Right renal cortex interstitium (tissue), 3 donors: ENCODE results near the gene CAPN15. TPM values are rescaled to one million over a fixed set of nuclear protein-coding genes. Genes with fewer than 3 reads are reported as not detected.
"Not testable (repeated sequence)": the region's sequence is repeated elsewhere in the genome, so short reads cannot be mapped to it uniquely, and the experiment has no call there.

Source experiments
- DNase-seq, 3 donors: peaks; one replicate each; pipeline ENCODE4 v3.0.0-alpha.2; 2013; ENCODE audit warnings: low read depth in 3 of 3, low spot score in 2 of 3
- polyA plus RNA-seq, 3 donors: library from polyadenylated mRNA; unstranded; fragments of 120-200 nt; gene quantifications; one replicate each; pipeline ENCODE4 v1.2.1, GENCODE V29; 2013; ENCODE audit not compliant: insufficient read length in 3 of 3

Gene CAPN15
- polyA plus RNA-seq = 10 to 100 TPM; 18.2 to 19.8 (median 18.2) TPM

- peak; percentile 68 to 82 (median 80) for DNase-seq
These were observed at the start of gene CAPN15 for GRCh38 chr16:527015-527903. Gene CAPN15, plus strand, starts transcription at chr16:527712. Its CDS starts 19,127 bp downstream, at chr16:546839.

DNA sequence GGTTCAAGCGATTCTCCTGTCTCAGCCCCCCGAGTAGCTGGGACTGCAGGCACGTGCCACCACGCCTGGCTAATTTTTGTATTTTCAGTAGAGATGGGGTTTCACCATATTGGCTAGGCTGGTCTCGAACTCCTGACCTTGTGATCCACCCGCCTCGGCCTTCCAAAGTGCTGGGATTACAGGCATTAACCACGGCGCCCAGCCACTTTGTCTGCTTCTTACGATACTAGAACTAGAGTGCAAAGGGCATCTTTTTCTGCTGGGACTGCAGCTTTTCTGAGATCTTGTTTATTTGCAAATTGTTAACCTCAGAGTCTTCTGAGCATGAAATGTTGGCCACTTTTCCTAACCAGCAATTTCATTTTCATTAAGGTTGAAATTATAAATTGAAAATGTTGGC lies 49.2 kb upstream of the CAPN15 start:
- not testable (repeated sequence) for DNase-seq

DNA sequence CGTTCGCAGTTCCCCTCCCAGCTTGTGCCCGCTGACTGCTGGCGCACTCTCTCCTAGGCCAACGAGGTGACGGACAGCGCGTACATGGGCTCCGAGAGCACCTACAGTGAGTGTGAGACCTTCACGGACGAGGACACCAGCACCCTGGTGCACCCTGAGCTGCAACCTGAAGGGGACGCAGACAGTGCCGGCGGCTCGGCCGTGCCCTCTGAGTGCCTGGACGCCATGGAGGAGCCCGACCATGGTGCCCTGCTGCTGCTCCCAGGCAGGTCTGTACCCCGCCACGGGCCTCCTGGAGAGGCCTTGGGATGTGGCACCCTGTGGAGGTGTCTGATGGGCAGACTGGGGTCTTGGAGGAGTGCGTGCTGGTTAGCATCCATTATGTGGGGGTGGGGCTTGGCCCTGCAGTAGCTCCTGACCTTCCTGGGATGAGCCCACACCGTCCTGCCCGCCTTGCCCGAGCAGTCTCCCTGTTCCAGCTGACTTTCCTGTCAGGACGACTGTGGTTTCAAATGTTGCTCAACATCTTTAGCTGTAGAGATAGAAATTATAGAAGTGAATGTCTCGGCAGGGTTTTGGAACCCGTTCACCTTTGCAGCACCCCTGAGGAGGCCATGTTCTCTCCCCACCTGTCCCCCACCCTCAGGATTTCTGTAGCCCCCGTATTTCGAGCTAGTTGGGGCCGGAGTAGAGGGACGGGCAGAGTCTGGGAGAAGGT lies 44.9 kb upstream of the CAPN15 start:
- DNase-seq = no peak

DNA sequence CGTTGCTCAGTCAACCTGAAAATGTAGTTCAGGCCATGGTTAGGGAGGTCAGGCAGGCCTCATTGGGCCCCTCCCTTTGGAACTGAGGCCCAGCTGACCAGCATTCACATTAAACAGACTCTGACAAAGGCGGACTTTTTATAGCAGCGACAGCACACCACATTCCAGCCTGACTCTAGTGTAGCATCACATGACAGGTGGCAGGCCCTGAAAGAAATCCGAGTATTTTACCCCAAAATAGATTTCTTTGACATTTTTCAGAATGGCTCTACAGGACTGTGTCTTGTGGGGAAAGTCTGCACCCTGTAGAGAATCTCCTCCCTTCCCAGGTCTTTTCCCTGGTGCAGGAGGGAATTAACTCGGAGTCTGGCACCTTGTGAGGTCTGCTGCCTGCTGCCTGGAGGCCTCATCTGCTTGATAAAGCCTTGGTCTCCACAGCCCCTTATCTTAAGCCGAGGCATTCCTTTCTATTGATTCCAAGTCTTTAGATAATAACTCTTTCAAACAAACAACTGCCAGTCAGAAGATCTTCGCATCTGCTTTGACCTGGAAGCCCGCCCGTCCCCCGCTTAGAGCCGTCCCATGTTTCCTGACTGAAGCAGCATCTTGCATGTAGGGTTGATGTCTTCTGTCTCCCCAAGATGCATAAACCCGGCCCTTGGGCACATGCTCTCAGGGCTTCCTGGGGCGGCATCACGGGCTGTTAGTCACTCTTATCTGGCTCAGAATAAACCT lies 44.0 kb upstream of the CAPN15 start:
- no peak for DNase-seq

DNA sequence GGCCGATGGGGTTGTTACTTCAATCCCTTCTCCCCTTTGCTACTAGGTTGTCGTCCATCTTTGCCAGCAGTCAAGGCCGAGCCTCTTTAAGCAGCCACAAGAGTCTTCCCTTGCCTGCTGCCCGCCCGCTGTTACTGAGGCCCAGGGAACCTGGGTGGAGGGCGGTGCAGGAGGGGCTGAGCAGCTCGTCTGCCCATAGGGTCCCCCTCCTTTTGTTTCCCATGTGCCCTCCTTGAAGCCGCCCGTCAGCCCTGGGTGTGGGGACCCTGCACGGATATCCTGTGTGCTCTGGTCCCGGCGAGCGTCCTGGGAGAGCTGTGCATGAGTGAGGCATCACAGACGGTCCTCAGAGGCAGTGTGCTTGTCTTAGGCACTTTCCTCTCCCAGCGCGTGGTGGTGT lies 37.9 kb upstream of the CAPN15 start:
- no peak for DNase-seq

DNA sequence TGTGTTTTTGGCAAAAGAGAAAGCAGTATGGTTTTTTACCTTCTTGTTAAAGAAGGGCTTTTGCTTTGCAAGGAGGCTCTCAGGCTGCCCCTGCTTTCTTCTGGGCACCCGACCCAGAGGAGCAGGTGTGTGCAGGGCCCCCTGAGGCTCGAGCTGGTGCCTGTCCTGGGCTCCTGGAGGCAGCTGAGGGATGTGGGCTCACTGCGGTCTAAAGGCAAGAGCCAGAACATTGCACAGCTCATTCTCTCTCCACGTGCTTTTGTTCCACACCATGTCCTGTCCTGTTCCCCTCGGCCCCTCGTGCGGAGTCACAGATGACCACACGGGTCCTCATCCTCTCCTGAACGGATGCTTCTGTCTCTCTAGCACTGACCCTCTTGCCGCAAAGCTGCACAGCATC lies 36.7 kb upstream of the CAPN15 start:
- DNase-seq = no peak

GRCh38 chr16:491220-491919 lies 36.1 kb upstream of the CAPN15 start:
- DNase-seq = no peak

GRCh38 chr16:492211-492875 lies 35.2 kb upstream of the CAPN15 start:
- DNase-seq = no peak

GRCh38 chr16:494676-495075 lies 32.8 kb upstream of the CAPN15 start:
- DNase-seq = not testable (repeated sequence)

- no peak for DNase-seq
These were observed 32.3 kb upstream of the CAPN15 start for GRCh38 chr16:495127-495748.

GRCh38 chr16:496097-496886 lies 31.2 kb upstream of the CAPN15 start:
- DNase-seq = no peak

DNA sequence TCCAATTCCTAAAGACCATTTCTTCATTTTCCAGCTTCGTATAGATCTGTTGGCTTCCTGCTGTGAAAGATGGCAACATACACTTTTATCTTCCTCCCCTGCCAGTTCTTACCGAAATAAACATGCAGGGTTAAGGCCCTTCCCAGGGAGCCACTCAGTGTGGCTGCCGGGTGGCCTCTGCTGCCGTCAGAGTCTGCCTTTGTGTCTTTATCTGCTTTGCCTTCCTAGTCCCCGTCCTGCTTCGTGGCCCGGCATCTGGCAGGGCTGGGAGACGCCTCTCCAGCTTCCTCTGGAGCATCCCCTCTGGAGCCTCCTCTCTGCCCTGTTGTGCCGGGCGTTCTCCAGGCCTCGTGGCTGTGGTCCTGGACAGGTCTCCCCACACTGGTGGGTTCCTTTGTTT lies 30.3 kb upstream of the CAPN15 start:
- DNase-seq = no peak

- no peak for DNase-seq
These were observed 27.6 kb upstream of the CAPN15 start for GRCh38 chr16:499924-500323.

DNA sequence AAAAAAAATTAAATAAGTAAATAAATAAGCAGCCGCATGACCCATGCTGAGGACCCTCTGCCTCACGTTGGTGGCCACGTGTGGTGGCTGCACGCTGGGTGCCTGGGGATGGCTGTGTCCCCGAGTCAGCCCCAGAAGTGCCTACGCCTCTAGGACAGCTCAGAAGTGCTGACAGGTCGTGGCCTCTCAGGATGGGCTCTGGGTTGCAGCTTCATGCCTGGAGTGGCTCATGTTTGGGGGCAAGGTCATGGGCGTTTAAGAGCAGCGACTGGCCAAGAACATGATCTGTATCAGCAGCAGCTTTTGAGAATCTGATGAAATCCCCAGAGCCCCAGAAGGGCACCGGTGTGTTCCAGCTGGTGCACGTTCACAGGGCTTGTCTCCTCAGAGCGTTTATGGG lies 26.8 kb upstream of the CAPN15 start:
- no peak for DNase-seq

GRCh38 chr16:502179-502943 lies 25.2 kb upstream of the CAPN15 start:
- no peak for DNase-seq

DNA sequence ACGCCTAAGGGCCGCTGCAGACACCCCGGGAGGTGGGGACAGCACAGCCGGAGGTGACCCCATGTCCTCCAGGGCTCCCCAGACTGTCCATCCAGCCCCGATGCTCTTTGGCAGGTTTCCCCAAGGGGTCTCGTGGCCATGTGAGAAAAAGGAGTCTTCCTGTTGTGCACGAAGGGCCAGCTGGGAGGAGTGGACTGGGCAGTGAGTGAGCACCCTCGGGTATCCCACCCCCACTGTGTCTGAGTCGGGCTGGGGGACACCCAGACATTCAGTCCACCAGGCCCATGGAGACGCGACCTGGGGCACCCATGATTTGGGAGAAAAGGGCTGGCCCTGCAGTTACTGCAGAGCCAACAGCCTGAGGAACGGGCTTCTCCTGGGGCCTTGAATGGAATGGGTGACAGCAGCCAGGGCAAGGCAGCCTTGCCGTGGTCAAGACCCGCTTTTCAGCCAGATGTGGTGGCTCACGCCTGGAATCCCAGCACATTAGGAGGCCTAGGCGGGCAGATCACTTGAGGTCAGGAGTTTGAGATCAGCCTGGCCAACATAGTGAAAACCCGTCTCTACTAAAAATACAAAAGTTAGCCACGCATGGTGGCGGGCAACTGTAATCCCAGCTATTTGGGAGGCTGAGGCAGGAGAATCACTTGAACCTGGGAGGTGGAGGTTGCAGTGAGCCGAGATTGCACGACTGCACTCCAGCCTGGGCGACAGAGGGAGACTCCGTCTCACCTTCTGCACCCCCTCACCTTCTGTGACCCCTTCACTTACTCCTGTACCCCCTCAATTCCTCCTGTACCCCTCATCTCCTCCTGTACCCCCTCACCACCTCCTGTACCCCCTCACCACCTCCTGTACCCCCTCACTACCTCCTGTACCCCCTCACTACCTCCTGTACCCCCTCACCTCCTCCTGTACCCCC lies 24.1 kb upstream of the CAPN15 start:
- DNase-seq = no peak
